ENCODE measurements around the gene ITSN1.
"Not testable (repeated sequence)": the region's sequence is repeated elsewhere in the genome, so short reads cannot be mapped to it uniquely, and the experiment has no call there.

Gene ITSN1

DNA sequence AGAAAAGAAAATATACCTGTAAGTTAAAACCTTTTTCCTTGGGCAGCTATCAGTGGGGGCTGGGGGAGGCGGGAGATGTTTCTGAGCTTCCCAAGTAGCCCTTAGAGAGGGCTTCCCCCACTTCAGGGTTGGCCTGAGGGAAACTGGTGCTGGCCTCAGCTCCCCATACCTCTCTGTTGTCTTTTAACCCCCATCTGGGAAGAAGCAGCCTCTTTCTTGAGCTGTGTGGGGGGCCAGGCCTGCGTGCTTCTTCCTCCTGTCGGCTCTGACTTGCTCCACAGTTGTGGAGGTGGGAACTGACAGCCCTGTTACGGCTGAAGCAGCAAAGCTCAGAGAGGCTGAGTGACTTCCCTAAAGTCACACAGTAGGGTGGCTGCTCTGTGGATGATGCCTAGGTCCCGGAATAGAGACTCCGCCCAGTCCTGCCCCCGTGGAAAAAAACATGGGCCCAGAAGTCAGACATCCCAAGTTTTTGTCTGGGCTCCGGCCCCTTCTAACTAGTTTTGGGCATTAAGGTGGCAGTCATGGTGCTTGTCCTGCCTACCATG lies 218.1 kb downstream of the ITSN1 start:
- no peak for DNase-seq (ENCODE audit: low read depth in 2 of 2)

- DNase-seq (ENCODE audit: low read depth in 2 of 2), result no peak
These were observed 218.8 kb downstream of the ITSN1 start for GRCh38 chr21:33861125-33861524.

GRCh38 chr21:33863191-33863590 lies 220.9 kb downstream of the ITSN1 start:
- not testable (repeated sequence) for DNase-seq (ENCODE audit: low read depth in 2 of 2)

GRCh38 chr21:33864150-33864549 lies 221.8 kb downstream of the ITSN1 start:
- no peak for DNase-seq (ENCODE audit: low read depth in 2 of 2)

DNA sequence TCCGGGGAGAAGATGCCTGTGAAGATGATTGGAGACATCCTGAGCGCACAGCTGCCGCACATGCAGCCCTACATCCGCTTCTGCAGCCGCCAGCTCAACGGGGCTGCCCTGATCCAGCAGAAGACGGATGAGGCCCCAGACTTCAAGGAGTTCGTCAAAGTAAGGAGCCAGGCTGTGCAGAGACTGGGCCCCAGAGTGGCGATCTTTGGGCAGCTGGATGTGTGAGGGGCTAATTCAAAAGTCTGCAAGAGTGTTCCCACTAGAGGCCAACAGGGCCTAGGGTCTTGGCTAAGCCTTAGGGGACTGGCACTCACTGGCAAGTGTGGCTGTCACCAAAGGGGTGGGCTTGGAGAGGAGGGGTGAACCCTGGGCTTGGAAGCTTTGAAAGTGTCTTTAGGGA lies 222.9 kb downstream of the ITSN1 start:
- no peak for DNase-seq (ENCODE audit: low read depth in 2 of 2)

DNA sequence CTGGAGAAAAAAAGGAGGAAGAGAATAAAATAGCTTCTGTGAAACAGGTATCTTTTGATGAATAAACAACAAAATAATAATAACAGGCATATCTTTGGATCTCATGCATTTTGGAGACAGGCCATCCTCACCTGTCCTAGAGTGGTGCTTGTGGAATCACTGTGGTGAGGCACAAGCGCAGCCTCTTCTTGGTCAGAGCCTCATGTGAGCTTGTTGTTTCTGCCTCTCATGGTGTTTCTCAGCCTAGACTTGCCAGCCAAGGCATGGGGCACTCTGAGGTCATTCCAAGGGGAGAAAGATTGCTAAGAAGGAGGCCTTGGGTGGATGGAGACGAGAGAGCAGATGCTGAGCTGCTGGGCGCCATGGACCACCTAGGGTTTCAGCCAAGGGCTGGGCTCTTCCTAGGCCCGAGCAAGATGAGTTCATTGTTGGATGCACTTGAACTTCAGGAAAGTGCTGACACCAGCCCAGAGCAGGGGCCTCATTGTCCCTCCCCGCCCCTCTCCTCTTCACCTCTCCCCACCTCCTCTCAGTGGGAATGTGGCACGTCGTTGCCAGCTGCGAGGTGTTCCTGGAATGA lies 223.8 kb downstream of the ITSN1 start:
- no peak for DNase-seq (ENCODE audit: low read depth in 2 of 2)

GRCh38 chr21:33866826-33867225 lies 224.5 kb downstream of the ITSN1 start:
- no peak for DNase-seq (ENCODE audit: low read depth in 2 of 2)

GRCh38 chr21:33867868-33868267 lies 225.6 kb downstream of the ITSN1 start:
- not testable (repeated sequence) for DNase-seq (ENCODE audit: low read depth in 2 of 2)

DNA sequence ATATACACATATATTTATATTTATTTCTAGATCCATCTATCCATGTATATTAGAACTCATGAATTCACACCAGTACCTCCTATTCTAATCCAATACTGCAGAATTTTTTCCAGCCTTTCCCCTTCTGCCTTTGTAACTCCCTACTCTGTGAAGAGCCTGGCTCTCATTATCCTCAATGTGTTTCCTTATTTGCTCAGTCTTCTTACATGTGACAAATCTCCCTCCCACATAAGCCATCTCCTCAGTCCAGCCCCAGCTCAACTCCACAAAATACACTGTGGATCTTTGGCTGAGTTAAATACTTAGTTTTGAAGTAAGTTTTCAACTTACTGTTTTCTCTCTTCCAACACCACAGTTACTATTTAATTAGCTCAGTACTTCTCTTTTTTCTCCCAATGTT lies 227.6 kb downstream of the ITSN1 start:
- DNase-seq (ENCODE audit: low read depth in 2 of 2), result no peak

DNA sequence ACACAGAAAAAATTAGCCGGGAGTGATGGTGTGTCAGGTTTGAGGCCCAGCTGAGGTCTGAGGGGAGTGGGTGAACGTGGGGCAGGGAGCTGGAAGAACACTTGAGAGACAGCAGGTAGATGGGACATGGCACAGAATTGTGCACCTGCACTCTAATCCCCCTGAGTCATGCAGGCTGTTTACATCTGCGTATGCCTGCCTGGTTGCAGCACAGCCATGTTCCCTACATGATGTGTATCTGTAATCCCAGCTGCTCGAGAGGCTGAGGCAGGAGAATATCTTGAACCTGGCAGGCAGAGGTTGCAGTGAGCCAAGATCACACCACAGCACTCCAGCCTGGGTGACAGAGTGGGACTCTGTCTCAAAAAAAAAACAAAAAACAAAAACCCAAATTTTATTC lies 228.5 kb downstream of the ITSN1 start:
- DNase-seq (ENCODE audit: low read depth in 2 of 2), result no peak

DNA sequence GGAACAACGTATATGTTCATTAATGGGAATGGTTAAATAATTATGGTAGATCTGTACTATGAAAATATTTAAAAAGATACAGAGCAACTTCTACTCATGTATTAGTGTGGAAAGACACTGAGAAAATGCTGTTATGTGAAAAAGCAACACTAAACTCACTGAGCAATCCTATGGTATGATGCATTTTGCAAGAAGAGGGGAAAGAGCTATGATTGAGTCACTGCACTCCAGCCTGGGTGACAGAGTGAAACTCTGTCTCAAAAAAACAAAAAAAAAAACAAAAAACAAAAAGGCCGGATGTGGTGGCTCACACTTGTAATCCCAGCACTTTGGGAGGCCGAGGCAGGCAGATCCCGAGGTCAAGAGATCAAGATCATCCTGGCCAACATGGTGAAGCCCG lies 228.9 kb downstream of the ITSN1 start:
- no peak for DNase-seq (ENCODE audit: low read depth in 2 of 2)

DNA sequence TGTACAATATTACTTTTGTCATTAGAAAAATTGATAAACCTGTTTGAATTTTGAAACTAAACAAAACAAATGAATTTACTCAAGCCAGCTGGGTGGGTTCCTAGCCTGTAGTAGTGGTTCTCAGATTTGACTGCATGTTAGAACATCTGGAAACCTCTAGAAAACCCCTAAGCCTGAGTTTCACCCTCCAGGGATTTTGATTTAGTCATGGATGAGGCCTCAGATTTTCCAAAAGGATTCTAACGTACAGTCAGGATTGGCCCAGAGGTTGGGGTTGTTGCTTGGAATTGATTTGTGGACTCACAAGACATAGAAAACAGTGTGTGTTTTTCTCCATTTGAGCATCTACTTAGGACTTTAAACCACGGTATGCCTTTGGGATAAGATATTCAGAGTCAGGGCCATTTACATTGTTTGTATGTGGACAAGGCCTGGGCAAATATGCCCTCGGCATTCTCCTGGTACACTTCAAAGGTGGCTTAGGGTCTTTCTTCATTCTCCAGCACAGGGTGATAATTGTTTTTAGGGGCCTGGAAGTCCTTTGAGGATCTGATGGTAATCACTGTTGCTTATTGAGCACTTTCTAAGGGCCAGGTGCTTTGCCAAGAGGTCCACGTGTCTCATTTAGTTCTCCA lies 230.7 kb downstream of the ITSN1 start:
- no peak for DNase-seq (ENCODE audit: low read depth in 2 of 2)

DNA sequence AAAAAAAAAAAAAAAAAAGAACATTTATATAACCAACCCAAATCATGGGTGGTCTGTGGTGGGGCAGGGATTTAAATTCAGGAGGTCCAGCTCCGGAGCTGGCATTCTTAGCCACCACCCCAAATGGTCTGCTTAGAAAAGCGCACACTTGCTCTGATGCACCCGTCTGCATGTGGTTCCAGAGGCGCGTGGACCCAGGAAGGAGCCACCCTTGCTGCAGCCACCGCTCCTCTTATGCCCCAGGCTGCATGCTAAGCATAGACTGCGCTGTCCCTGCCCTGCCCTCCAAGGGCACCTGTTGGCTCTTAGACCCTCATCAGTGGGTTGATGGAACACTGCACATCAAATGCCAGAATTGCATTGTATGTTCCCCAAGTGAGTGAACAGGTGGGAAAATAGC lies 231.9 kb downstream of the ITSN1 start:
- no peak for DNase-seq (ENCODE audit: low read depth in 2 of 2)

- no peak for DNase-seq (ENCODE audit: low read depth in 2 of 2)
These were observed 232.9 kb downstream of the ITSN1 start for GRCh38 chr21:33875026-33875695.

DNA sequence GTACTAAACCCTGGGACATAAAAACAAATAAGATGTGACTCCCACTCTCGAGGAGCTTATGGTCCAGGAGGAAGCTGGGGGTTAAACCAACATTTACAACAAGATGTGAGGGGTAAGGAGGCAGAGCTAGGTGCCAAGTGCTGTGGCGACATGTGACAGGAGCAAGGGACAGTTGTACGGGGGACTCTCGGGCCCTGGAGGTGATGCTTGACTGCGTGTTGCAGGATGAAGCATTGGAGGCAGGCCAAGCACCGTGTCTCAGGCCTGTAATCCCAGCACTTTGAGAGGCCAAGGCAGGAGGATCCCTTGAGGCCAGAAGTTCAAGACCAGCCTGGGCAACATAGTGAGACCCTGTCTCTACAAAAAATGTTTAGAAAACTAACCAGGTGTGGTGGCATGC lies 236.5 kb downstream of the ITSN1 start:
- DNase-seq (ENCODE audit: low read depth in 2 of 2), result no peak

DNA sequence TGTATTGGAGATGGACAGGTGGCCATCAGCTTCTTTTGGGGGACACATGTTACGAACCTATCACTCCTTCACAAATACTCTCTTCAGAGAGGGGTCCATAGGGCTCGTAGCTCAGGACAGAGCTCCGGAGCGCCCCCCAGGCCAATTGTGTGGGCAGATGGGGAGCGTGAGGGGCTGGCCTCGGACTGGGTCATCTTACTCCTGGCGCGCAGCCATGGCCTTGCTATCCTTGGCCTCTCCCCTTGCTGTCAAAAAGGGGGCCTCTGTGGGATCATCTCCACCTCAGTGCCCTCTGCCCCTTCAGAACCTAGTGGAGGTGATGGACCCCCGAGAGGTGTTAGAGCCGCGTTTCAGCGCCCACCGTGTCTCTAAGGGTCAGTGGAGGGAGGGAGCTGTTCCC lies 238.3 kb downstream of the ITSN1 start:
- DNase-seq (ENCODE audit: low read depth in 2 of 2), result no peak

GRCh38 chr21:33881689-33882440 lies 239.6 kb downstream of the ITSN1 start:
- DNase-seq (ENCODE audit: low read depth in 2 of 2), result no peak

- DNase-seq (ENCODE audit: low read depth in 2 of 2), result no peak
These were observed 240.8 kb downstream of the ITSN1 start for GRCh38 chr21:33883118-33883517.

- DNase-seq (ENCODE audit: low read depth in 2 of 2), result no peak
These were observed 242.3 kb downstream of the ITSN1 start for GRCh38 chr21:33884376-33885171.

DNA sequence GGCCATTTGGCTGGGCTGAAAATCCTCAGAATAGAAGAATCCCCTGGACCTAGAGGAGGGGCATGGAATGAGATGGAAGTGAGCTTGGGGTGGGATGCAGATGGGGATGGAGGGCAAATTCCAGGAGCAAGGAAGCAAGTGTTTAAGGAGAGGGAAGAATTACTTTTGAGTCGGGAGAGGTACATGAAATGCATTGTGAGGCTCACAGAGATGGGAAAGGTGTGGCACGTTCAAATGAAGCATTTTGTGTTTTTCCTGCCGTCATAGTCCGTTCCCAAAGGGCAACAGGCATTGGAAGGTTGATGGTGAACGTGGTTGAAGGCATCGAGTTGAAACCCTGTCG lies 242.8 kb downstream of the ITSN1 start:
- DNase-seq (ENCODE audit: low read depth in 2 of 2), result no peak

DNA sequence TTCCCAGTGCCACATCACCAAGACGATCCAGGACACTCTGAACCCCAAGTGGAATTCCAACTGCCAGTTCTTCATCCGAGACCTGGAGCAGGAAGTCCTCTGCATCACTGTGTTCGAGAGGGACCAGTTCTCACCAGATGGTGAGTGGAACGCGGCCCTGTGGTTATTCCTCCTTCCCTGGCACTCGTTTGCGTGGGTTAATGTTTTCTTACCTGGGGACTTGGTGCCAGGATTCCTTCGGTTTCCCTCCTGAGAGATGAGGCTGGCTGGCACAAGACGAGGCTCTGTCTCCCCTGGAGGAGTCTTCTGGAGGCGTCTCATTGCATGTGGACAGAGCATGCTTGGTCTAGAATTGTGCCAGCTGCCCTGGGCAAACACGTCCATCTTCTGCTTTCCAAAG lies 244.0 kb downstream of the ITSN1 start:
- no peak for DNase-seq (ENCODE audit: low read depth in 2 of 2)

DNA sequence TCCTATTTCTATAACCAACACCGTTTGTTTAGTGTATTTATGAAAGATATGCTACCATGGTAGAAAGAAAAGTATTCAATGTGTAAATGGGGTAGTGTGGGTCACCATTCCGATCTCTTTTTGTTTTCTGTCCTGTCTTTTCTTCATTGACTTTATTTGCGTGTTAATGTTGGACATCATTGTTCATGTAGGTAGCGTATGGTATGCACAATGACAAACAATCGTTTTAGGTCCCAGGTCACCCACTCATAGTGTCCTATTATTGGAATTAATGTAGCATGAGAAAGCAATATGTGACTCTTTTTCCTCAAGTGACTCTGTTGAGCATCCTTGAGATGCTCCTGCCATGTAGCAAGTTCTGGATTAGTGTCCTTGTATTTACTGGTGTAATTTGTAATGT lies 247.9 kb downstream of the ITSN1 start:
- no peak for DNase-seq (ENCODE audit: low read depth in 2 of 2)
